Measurements from ENCODE around the gene EIF1.

DNA sequence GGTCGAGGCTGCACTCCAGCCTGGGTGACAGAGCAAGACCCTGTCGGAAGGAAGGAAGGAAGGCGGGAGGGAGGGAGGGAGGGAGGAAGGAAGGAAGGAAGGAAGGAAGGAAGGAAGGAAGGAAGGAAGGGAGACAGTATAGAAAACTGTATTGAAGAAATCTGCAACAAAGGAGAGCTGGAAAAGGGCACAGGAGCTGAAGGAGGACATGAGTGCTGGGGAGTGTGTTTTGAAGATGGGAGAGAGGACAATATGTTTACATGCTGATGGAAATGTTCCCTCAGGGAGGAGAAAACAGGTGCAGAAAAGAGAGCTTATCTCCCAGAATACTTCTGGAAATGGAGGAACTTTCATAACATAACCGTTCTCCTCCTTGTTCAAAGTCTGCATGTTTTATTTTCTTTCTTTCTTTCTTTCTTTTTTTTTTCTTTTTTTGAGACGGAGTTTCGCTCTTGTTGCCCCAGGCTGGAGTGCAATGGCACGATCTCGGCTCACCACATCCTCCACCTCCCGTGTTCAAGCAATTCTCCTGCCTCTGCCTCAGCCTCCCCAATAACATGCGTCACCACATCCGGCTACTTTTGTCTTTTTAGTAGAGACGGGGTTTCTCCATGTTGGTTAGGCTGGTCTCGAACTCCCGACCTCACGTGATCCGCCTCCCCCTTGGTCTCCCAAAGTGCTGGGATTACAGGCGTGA lies 48.4 kb downstream of the EIF1 start:
- TF ChIP-seq, protein P1, sequence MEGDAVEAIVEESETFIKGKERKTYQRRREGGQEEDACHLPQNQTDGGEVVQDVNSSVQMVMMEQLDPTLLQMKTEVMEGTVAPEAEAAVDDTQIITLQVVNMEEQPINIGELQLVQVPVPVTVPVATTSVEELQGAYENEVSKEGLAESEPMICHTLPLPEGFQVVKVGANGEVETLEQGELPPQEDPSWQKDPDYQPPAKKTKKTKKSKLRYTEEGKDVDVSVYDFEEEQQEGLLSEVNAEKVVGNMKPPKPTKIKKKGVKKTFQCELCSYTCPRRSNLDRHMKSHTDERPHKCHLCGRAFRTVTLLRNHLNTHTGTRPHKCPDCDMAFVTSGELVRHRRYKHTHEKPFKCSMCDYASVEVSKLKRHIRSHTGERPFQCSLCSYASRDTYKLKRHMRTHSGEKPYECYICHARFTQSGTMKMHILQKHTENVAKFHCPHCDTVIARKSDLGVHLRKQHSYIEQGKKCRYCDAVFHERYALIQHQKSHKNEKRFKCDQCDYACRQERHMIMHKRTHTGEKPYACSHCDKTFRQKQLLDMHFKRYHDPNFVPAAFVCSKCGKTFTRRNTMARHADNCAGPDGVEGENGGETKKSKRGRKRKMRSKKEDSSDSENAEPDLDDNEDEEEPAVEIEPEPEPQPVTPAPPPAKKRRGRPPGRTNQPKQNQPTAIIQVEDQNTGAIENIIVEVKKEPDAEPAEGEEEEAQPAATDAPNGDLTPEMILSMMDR (IDR thresholded peaks at IDR 0.05; ENCODE audit: poor library complexity), result no peak
- TF ChIP-seq EZH2 (IDR thresholded peaks at IDR 0.05; ENCODE audit: borderline replicate concordance), result no peak
